Ureter (tissue), 1 donor: Measurements from ENCODE around the gene KDR. TPM values are rescaled to one million over a fixed set of nuclear protein-coding genes. Genes with fewer than 3 reads are reported as not detected.

Experiments used
- DNase-seq: peaks from one replicate; pipeline ENCODE4 v3.0.0-alpha.2; 2020; ENCODE audit warnings: low spot score
- total RNA-seq: library from RNA; stranded (reverse); gene quantifications from one replicate; pipeline ENCODE4 v1.2.4, GENCODE V29; 2023
- donor health status: DM: yes; HTN: yes; CAD: no.

KDR gene
- total RNA-seq, 1 donor from 2014 or later: 27.4 TPM

DNA sequence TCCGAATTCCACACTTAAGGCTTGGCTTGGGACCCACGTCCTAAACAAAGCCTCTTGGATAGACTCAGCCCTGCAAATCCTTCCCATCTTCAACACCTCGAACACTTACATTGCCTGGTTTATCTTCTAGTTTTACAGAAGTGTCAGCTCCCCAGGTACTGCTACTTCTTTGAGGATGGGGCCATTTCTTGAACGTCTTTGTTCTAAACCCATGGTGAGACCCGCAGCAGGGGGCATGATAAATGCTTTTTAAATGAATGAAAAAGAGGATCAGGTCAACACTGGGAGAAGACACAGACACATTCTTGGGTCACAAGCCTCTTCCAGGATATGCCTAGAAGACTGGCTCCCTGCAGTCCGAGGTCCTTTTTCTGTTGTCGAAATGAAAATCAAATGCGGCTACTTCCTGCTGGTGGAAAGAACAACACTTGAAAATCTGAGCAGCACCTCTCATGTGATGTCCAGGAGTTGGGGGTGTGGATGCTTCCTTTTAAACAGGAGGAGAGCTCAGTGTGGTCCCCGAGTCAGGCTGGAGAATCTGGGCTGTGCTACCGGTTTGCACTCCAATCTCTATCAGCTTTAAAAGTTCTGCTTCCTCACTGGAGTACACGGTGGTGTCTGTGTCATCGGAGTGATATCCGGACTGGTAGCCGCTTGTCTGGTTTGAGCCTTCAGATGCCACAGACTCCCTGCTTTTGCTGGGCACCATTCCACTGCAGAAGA is 45.8 kb downstream of the KDR start:
- DNase-seq: no peak

GRCh38 chr4:55078987-55079386 is 46.4 kb downstream of the KDR start:
- no peak for DNase-seq

DNA sequence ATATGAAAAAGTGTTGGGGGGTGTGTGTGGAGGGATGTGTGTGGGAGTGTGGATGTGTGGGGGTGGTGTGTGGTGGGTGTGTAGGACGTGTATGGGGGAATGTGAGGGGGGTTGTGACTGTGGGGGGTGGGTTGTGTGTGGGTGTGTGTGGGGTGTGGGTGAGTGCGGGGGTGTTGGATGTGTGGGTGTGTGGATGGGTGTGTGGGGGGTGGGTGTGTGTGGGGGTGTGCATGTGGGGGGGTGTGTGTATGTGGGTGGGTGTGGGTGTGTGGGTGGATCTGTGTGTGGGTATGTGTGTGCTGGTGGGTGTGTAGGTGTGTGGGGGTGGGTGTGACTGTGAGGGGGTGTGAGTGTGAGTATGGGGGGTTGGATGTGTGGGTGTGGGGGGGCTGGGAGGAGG is 47.8 kb downstream of the KDR start:
- no peak for DNase-seq

- no peak for DNase-seq
These were observed 49.3 kb downstream of the KDR start for GRCh38 chr4:55075823-55076716.

GRCh38 chr4:55075376-55075775 is 50.0 kb downstream of the KDR start:
- DNase-seq: no peak

- DNase-seq: no peak
These were observed 51.0 kb downstream of the KDR start for GRCh38 chr4:55074386-55074785.

GRCh38 chr4:55071951-55072350 is 53.4 kb downstream of the KDR start:
- DNase-seq: no peak

DNA sequence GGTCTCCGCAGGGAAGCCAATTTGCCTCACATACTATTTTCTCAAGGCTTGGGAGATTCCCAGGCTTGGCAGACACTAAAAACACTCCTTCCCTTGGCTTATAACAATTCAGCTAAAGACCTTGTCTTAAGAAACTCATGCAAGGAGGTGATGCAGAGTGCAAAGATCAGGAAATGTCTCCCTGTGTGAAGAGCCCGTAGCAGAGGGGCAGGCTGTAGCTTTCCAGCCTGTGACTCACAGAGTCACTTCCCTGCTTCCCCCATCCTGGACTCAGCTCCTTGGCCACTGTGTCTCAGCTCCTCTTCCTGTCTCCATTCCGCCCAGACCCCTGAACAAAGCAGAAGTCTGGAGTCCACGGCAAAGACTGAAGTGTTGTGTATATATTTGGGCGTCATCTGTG is 56.1 kb downstream of the KDR start:
- no peak for DNase-seq

DNA sequence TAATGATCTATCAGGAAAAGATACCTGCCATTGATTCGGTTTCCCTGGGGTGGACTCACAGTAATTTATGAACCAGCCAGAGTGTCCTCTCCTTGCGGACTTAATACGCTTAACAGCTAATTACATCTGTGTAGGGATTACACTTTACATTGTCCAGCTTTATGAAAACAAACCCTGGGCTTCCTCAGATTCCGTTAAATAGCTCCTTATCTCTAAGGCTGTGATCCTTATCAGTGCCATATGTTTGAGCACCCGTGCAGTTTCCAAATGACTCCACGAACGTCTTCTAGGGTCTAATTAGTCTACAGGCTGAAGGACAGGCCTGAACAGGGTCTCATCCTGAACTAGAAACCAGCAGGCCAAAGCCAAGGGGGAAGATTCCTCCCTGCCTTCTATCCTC is 56.9 kb downstream of the KDR start:
- no peak for DNase-seq

GRCh38 chr4:55066018-55066417 is 59.4 kb downstream of the KDR start:
- DNase-seq: no peak

DNA sequence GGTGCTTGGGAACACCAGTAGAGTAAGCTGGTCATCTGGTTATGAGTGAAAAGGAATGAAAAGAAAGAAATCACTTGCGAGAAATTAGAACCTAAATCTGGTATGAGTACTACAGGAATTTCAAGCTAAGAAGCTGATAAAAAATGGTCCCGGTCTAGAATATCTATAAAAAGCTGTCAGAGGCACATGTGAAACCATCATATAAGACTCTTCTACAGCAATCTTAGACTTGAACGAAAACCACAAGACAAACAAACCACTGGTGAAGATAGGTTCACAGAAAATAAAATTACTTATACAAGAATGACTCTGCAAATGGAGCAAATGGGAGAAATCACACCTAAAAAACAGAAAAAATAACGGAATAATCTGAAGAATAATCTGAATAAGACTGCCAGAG is 69.9 kb downstream of the KDR start:
- no peak for DNase-seq

DNA sequence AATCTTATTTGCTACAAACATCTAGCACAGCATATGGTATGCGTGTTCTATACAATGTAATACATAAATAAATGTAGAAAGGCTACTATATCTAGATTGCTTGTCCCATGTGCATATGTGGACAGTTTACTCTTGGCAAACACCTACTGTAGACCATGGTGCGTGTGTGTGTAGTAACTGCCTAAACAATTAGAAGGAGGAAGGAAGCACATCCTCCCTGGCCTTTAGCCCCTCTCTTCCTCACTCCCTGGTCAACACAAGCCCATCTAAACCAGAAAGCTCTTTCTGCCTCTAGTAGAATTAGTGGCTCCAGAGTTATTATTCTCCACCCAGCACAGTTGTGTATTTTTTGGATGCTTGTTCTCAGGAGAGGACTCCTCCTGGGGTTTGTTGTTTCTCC is 73.9 kb downstream of the KDR start:
- DNase-seq: no peak

DNA sequence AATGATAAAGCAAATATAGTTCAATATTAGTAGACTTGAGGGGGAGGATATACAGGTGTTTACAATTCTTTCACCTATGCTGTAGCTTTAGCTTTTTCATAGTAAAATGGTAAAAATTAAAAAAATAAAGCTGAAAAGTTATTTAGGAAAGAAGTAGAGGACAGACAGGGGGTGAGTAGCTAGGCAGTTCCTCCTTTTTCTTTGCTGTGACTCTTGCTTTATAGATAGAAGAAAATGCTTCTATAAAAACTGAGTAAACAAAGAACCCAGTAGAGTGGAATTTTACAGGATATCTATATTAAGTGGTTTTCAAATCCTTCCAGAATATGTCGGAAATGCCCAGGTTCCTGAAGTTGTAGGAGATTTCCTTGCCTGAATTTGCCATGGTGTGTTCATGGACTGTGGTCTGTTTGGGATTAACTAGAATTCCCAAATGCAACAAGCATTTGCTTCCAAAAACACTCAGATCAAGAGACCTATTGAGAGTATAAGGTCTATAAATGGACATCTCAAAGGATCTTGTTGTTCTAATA is 74.9 kb downstream of the KDR start:
- DNase-seq: no peak

GRCh38 chr4:55038176-55038890 is 87.1 kb downstream of the KDR start:
- DNase-seq: no peak

GRCh38 chr4:55037728-55038127 is 87.7 kb downstream of the KDR start:
- DNase-seq: no peak

- DNase-seq: no peak
These were observed 89.0 kb downstream of the KDR start for GRCh38 chr4:55036405-55036804.

GRCh38 chr4:55035892-55036291 is 89.5 kb downstream of the KDR start:
- DNase-seq: no peak

DNA sequence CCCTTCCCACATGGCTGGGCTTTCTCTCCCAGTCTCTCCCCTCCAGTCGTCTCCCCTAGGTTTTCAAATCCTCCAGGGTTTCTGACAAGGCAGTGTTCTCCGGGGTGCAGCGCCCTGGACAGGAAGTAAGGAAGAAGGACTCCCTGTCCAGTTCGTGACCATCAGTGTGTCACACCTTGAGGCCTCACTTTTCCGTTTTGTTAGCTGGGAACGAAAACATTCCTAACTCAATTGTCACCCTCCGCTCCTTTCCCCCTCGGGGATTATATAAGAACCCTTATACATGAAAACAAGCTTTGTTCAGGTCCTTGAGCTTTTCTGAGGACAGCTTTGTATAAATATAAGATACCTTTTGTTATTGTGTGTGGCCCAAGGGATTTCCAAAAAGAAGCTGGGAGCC is 92.1 kb downstream of the KDR start:
- no peak for DNase-seq

DNA sequence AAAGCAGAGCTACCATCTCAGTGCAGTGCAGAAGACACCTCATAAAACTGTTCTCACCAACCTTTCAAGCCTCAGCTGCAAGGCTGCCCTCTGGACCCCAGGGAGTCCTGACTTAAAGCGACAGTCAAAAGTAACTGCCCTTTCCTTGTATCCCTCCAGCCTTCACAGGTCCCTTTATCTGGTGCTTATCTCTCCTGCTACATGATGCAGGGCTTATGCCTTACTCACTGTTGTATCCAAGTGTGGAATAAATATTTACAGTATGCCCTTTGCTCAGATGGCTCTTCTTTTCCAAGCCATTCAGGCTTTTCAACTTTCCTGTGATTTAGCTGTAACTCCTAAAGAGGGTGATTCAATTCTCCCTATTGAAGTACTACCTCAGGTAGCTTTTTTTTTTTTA is 92.6 kb downstream of the KDR start:
- no peak for DNase-seq

- DNase-seq: no peak
These were observed 93.2 kb downstream of the KDR start for GRCh38 chr4:55032179-55032578.

GRCh38 chr4:55031158-55031557 is 94.2 kb downstream of the KDR start:
- DNase-seq: no peak

DNA sequence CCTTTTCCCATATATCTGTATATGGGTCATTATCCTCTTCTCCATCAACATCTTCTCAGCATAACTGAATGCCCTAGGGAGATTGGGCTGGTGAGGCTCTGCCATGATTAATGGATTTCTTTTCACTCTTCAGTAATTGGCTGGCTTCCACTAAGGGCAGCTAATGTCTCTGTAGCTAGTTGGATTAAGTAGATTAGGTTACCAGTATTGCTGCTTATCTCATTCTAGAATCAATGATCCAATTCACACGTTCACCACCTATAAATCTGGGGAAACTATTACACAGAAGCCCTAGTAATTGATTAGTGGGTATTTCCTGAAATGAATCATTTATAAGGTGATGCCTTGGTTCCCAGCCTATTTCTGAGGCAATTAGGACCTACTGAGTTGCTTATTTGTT is 94.8 kb downstream of the KDR start:
- DNase-seq: no peak
